Breast epithelium (tissue), 4 donors: Measurements from ENCODE around the gene LRRC4C. TPM values are rescaled to one million over a fixed set of nuclear protein-coding genes. Genes with fewer than 3 reads are reported as not detected.

ENCODE experiments used
- DNase-seq, 2 donors: peaks; one replicate each; pipeline ENCODE4 v3.0.0-alpha.2; 2019; ENCODE audit warnings: low spot score in 2 of 2
- H3K27ac ChIP-seq, 2 donors: fragments of 200-600 bp; sonication (generic) in 1 of 2; one replicate each; pipeline ENCODE4 v1.5.1; 2016 to 2019; ENCODE audit warnings: mild to moderate bottlenecking in 1 of 2
- H3K27me3 ChIP-seq, 2 donors: fragments of 200-600 bp; sonication (generic) in 1 of 2; one replicate each; pipeline versions ENCODE4 v1.5.1 to v1.6.0; 2017 to 2019; ENCODE audit warnings: control low read depth in 1 of 2, mild to moderate bottlenecking in 1 of 2
- H3K36me3 ChIP-seq: fragments of 200-600 bp; one replicate; pipeline ENCODE4 v1.5.1; 2019
- H3K4me1 ChIP-seq, 2 donors: fragments of 200-600 bp; sonication (generic); one replicate each; pipeline ENCODE4 v1.5.1; 2016 to 2019; ENCODE audit warnings: control low read depth in 1 of 2
- H3K4me3 ChIP-seq, 3 donors: fragments of 200-600 bp; sonication (generic); 1 replicate in 2 of 3; 2 replicates in 1 of 3; pipeline ENCODE4 v1.5.1; 2016 to 2019; ENCODE audit warnings: mild to moderate bottlenecking in 3 of 3, moderate library complexity in 2 of 3
- H3K9me3 ChIP-seq, 2 donors: fragments of 200-600 bp; sonication (generic) in 1 of 2; one replicate each; pipeline ENCODE4 v1.5.1; 2016 to 2019; ENCODE audit warnings: control low read depth in 1 of 2
- POLR2A ChIP-seq: fragments of 450-650 bp; IDR thresholded peaks from one replicate; pipeline ENCODE4 v1.6.1; 2016; ENCODE audit warnings: antibody characterized with exemption, mild to moderate bottlenecking, moderate library complexity
- POLR2AphosphoS5 ChIP-seq, 3 donors: sonication (generic); formaldehyde crosslinking; IDR thresholded peaks; one replicate each; pipeline ENCODE4 v1.6.1; 2017; ENCODE audit warnings: antibody characterized with exemption in 3 of 3
- intact Hi-C: fragments of 100-400 bp; cut with DNase I; formaldehyde crosslinking; loops from one replicate; pipeline ENCODE4 v1.15.1; 2023; ENCODE audit warnings: low total_unique reads
- total RNA-seq, 3 donors: library from RNA; depleted of rRNA; stranded (reverse); fragments of >200 nt; gene quantifications; one replicate each; pipeline ENCODE4 v1.1.0, GENCODE V29; 2016
- TF ChIP-seq, protein P1 (sequence below), 3 donors: fragments of 450-650 bp; IDR thresholded peaks; one replicate each; pipeline ENCODE4 v1.5.1; 2016 to 2017; ENCODE audit warnings: antibody characterized with exemption in 3 of 3, mild to moderate bottlenecking in 3 of 3, moderate library complexity in 3 of 3

Gene LRRC4C
- total RNA-seq, 3 donors from 2014 or later = 2.9 to 15.4 (median 6.6) TPM

- no peaks in the 10 kb centered on the region for H3K36me3 ChIP-seq
- H3K4me1 ChIP-seq = no peaks in the 10 kb centered on the region
- no peak overlapping the region for H3K4me3 ChIP-seq
- no peaks in the 10 kb centered on the region for H3K27me3 ChIP-seq
- intact Hi-C loops = no loop called here
- DNase-seq = no peak
- no peaks in the 10 kb centered on the region for H3K9me3 ChIP-seq
- no peak overlapping the region for H3K27ac ChIP-seq
- TF ChIP-seq, protein P1, sequence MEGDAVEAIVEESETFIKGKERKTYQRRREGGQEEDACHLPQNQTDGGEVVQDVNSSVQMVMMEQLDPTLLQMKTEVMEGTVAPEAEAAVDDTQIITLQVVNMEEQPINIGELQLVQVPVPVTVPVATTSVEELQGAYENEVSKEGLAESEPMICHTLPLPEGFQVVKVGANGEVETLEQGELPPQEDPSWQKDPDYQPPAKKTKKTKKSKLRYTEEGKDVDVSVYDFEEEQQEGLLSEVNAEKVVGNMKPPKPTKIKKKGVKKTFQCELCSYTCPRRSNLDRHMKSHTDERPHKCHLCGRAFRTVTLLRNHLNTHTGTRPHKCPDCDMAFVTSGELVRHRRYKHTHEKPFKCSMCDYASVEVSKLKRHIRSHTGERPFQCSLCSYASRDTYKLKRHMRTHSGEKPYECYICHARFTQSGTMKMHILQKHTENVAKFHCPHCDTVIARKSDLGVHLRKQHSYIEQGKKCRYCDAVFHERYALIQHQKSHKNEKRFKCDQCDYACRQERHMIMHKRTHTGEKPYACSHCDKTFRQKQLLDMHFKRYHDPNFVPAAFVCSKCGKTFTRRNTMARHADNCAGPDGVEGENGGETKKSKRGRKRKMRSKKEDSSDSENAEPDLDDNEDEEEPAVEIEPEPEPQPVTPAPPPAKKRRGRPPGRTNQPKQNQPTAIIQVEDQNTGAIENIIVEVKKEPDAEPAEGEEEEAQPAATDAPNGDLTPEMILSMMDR (IDR thresholded peaks at IDR 0.05) = no peak
- TF ChIP-seq POLR2AphosphoS5 (IDR thresholded peaks at IDR 0.05) = no peak
- no peak for TF ChIP-seq POLR2A
Measured at GRCh38 chr11:41320653-41321052, 138.8 kb downstream of the LRRC4C start.

DNA sequence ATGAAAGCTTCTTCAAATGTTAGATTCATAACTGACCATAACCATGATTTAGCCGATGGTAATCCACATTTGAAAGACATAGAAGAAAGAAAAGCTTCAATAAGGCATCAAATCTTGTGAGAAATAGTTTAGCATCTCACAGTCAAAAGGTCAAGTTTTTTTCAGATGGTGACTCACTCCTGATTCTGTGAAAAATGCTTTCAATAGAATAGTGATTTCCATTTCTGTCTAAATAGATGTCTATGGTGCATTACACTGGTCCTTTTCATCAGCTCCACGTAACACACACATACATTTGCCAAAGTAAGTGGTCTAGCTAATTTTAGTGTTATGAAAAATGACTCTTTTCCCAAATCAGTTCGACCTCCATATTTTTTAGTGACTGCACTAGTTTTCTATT, 139.2 kb downstream of the LRRC4C start:
- intact Hi-C loops = no loop called here
- no peaks in the 10 kb centered on the region for H3K36me3 ChIP-seq
- H3K9me3 ChIP-seq = no peaks in the 10 kb centered on the region
- no peak for DNase-seq
- no peaks in the 10 kb centered on the region for H3K27me3 ChIP-seq
- H3K4me3 ChIP-seq = no peak overlapping the region
- TF ChIP-seq POLR2AphosphoS5 (IDR thresholded peaks at IDR 0.05) = no peak
- TF ChIP-seq, protein P1 (IDR thresholded peaks at IDR 0.05) = no peak
- no peak for TF ChIP-seq POLR2A
- H3K4me1 ChIP-seq = no peaks in the 10 kb centered on the region
- H3K27ac ChIP-seq = no peak overlapping the region

GRCh38 chr11:41319434-41319833, 140.0 kb downstream of the LRRC4C start:
- Histone ChIP-seq H3K4me1 (no peaks in the 10 kb centered on the region), H3K27me3 (no peaks in the 10 kb centered on the region), H3K4me3 (no peak overlapping the region), H3K27ac (no peak overlapping the region), H3K36me3 (no peaks in the 10 kb centered on the region), H3K9me3 (no peaks in the 10 kb centered on the region)
- TF ChIP-seq POLR2A = no peak
- TF ChIP-seq POLR2AphosphoS5 (IDR thresholded peaks at IDR 0.05) = no peak
- TF ChIP-seq, protein P1 (IDR thresholded peaks at IDR 0.05) = no peak
- intact Hi-C loops = no loop called here
- no peak for DNase-seq

GRCh38 chr11:41316751-41317150, 142.7 kb downstream of the LRRC4C start:
- no peaks in the 10 kb centered on the region for H3K27me3 ChIP-seq
- H3K36me3 ChIP-seq = no peaks in the 10 kb centered on the region
- no peaks in the 10 kb centered on the region for H3K4me1 ChIP-seq
- no peak for DNase-seq
- no peak overlapping the region for H3K27ac ChIP-seq
- H3K9me3 ChIP-seq = no peaks in the 10 kb centered on the region
- intact Hi-C loops = no loop called here
- TF ChIP-seq, protein P1 (IDR thresholded peaks at IDR 0.05) = no peak
- TF ChIP-seq POLR2AphosphoS5 (IDR thresholded peaks at IDR 0.05) (no peak), POLR2A (no peak)
- H3K4me3 ChIP-seq = no peak overlapping the region

DNA sequence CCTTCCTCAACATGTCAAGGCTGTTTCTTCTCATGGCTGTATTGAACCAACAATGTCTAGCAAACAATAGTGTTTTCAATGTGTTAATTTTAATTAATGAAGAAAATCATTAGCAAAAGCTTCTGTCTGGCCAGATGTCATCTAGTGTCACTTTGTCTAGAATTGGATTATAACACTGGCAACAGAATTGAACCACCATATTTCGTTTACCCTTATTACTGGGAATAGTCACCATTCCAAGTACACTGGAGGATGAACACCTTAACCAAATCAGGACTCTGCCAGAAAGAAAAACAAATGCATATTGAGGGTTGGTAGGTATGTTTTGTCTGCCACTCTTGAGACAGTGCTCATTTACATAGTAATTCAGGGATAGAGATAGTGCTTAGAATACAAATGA, 146.2 kb downstream of the LRRC4C start:
- no peak for DNase-seq
- no peaks in the 10 kb centered on the region for H3K4me1 ChIP-seq
- no peaks in the 10 kb centered on the region for H3K27me3 ChIP-seq
- H3K9me3 ChIP-seq = no peaks in the 10 kb centered on the region
- no peak for TF ChIP-seq POLR2A
- TF ChIP-seq POLR2AphosphoS5 (IDR thresholded peaks at IDR 0.05) = no peak
- TF ChIP-seq, protein P1 (IDR thresholded peaks at IDR 0.05) = no peak
- no peak overlapping the region for H3K4me3 ChIP-seq
- no peaks in the 10 kb centered on the region for H3K36me3 ChIP-seq
- no peak overlapping the region for H3K27ac ChIP-seq
- intact Hi-C loops = no loop called here
